Gastroesophageal sphincter (tissue), 3 donors: ENCODE data around the gene ATG7.

Experiments used
- EP300 ChIP-seq: sonication (generic); formaldehyde crosslinking; IDR thresholded peaks from one replicate; pipeline ENCODE4 v1.6.1; 2017; ENCODE audit warnings: antibody characterized with exemption, mild to moderate bottlenecking
- POLR2A ChIP-seq, 2 donors: fragments of 450-650 bp; IDR thresholded peaks; one replicate each; pipeline ENCODE4 v1.6.1; 2017; ENCODE audit warnings: antibody characterized with exemption in 2 of 2, mild to moderate bottlenecking in 2 of 2, moderate library complexity in 1 of 2
- POLR2AphosphoS5 ChIP-seq: sonication (generic); formaldehyde crosslinking; IDR thresholded peaks from one replicate; pipeline ENCODE4 v1.6.1; 2017; ENCODE audit warnings: antibody characterized with exemption
- TF ChIP-seq, protein P1 (sequence below), 4 experiments: fragments of 200-600 bp in 2 of 4; fragments of 450-650 bp in 2 of 4; sonication (generic) in 1 of 4; IDR thresholded peaks; one replicate each; pipeline ENCODE4 v1.5.1; 2017 to 2019; ENCODE audit warnings: antibody characterized with exemption in 4 of 4, mild to moderate bottlenecking in 2 of 4, moderate library complexity in 2 of 4

DNA sequence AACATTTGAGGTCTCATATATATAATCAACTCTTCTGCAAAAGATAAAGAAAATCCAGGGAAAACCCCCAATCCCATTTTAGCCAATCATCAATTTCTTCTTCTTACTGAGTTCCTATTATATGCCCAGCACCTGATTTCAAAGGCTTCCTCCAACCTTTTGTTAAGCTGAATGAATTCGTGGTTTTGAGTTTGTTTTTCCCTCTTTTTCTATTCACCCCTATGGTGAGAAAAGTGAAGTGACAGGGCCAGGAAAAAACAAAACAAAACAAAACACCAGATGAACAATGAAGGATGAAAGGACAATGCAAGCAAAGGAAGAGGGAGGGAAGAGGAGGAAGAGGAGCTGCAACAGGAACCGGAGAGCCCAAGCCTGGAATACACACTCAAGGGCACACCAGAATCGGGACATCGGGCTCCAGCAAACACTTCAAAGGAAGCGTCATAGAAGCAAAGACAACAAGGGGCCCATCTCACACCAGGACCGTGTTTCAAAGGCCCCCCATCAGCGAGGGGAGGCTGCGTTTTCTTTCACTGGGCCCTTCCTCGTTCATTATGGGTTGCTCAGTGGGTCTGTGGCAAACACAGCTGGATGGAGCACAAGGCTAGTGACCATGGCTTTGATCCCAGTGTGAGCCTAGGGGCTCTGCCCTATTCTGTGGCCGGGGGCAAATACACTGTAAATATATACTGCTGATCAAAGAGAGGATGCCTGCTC, 321.3 kb downstream of the ATG7 start:
- TF ChIP-seq POLR2AphosphoS5, result no peak
- TF ChIP-seq, protein P1, sequence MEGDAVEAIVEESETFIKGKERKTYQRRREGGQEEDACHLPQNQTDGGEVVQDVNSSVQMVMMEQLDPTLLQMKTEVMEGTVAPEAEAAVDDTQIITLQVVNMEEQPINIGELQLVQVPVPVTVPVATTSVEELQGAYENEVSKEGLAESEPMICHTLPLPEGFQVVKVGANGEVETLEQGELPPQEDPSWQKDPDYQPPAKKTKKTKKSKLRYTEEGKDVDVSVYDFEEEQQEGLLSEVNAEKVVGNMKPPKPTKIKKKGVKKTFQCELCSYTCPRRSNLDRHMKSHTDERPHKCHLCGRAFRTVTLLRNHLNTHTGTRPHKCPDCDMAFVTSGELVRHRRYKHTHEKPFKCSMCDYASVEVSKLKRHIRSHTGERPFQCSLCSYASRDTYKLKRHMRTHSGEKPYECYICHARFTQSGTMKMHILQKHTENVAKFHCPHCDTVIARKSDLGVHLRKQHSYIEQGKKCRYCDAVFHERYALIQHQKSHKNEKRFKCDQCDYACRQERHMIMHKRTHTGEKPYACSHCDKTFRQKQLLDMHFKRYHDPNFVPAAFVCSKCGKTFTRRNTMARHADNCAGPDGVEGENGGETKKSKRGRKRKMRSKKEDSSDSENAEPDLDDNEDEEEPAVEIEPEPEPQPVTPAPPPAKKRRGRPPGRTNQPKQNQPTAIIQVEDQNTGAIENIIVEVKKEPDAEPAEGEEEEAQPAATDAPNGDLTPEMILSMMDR (IDR thresholded peaks at IDR 0.05), result no peak
- TF ChIP-seq POLR2A (IDR thresholded peaks at IDR 0.05), result no peak
- TF ChIP-seq EP300, result no peak
